HepG2 (cell line): Measurements from ENCODE around the gene EIF4ENIF1. TPM values are rescaled to one million over a fixed set of nuclear protein-coding genes. Genes with fewer than 3 reads are reported as not detected.

Source experiments
- AKAP8 ChIP-seq: sonication (generic); formaldehyde crosslinking; IDR thresholded peaks from 2 replicates; pipeline ENCODE4 v1.5.1; 2020; ENCODE audit warnings: mild to moderate bottlenecking, missing genetic modification reagents
- CEBPZ ChIP-seq: IDR thresholded peaks from 2 replicates; pipeline ENCODE4 v1.6.1; 2012; ENCODE audit warnings: low read length, improper control_type of control experiment
- HCFC1 ChIP-seq: fragments of 150-350 bp; IDR thresholded peaks from 2 replicates; pipeline ENCODE4 v1.6.1; 2014; ENCODE audit warnings: low read depth, low read length
- MTERF4 ChIP-seq: sonication (generic); formaldehyde crosslinking; IDR thresholded peaks from 2 replicates; pipeline ENCODE4 v1.8.0; 2023; ENCODE audit warnings: mild to moderate bottlenecking, missing genetic modification reagents
- NONO ChIP-seq, 2 experiments: fragments of 450-650 bp in 1 of 2; sonication (generic) in 1 of 2; formaldehyde crosslinking in 1 of 2; IDR thresholded peaks in 1 of 2; conservative IDR thresholded peaks in 1 of 2; 2 replicates each; pipeline versions ENCODE4 v1.6.1 to v1.8.0; 2017 to 2022; ENCODE audit warnings: mild to moderate bottlenecking in 1 of 2, missing genetic modification reagents in 1 of 2, moderate library complexity in 1 of 2
- NR0B2 ChIP-seq: sonication (generic); formaldehyde crosslinking; IDR thresholded peaks from 2 replicates; pipeline ENCODE4 v1.4.0; 2020; ENCODE audit warnings: mild to moderate bottlenecking, missing genetic modification reagents
- SATB2 ChIP-seq: sonication (generic); formaldehyde crosslinking; IDR thresholded peaks from 2 replicates; pipeline ENCODE4 v1.5.0; 2020; ENCODE audit warnings: missing genetic modification reagents
- SOX6 ChIP-seq, 2 experiments: fragments of 450-650 bp in 1 of 2; sonication (generic) in 1 of 2; formaldehyde crosslinking in 1 of 2; IDR thresholded peaks; 2 replicates each; pipeline versions ENCODE4 v1.4.0 to v1.6.1; 2017 to 2020; ENCODE audit warnings: antibody characterized with exemption in 1 of 2, mild to moderate bottlenecking in 1 of 2, missing genetic modification reagents in 1 of 2
- TEAD3 ChIP-seq: optimal IDR thresholded peaks from 2 replicates; pipeline ENCODE3; 2016; ENCODE audit warnings: borderline replicate concordance
- ZFY ChIP-seq: sonication (generic); formaldehyde crosslinking; IDR thresholded peaks from 2 replicates; pipeline ENCODE4 v1.4.0; 2020; ENCODE audit warnings: missing genetic modification reagents
- ZNF280D ChIP-seq: sonication (generic); formaldehyde crosslinking; IDR thresholded peaks from 2 replicates; pipeline ENCODE4 v1.5.1; 2020; ENCODE audit warnings: mild to moderate bottlenecking, missing genetic modification reagents
- ZNF609 ChIP-seq: sonication (generic); formaldehyde crosslinking; IDR thresholded peaks from 2 replicates; pipeline ENCODE4 v1.4.0; 2020; ENCODE audit warnings: mild to moderate bottlenecking, missing genetic modification reagents, borderline replicate concordance
- ZNF614 ChIP-seq: IDR thresholded peaks from 2 replicates; pipeline ENCODE4 v1.6.1; 2018; ENCODE audit warnings: missing biosample characterization, missing genetic modification reagents, inconsistent platforms, borderline replicate concordance
- ZNF782 ChIP-seq: sonication (generic); formaldehyde crosslinking; IDR thresholded peaks from 2 replicates; pipeline ENCODE4 v1.4.0; 2020; ENCODE audit warnings: missing genetic modification reagents, mild to moderate bottlenecking, borderline replicate concordance
- ZSCAN21 ChIP-seq: sonication (generic); formaldehyde crosslinking; IDR thresholded peaks from 2 replicates; pipeline ENCODE4 v1.8.0; 2022; ENCODE audit warnings: mild to moderate bottlenecking, missing genetic modification reagents, moderate library complexity, borderline replicate concordance
- polyA plus RNA-seq, 8 experiments: library from polyadenylated mRNA; depleted of rRNA in 3 of 8; stranded (reverse) in 7 of 8; unstranded in 1 of 8; fragments of >200 nt; fragmentation: Illumina TruSeq in 4 of 8; extraction: Trizol in 4 of 8; gene quantifications; 2 replicates each; pipeline versions ENCODE4 v1.2.1 to v1.2.3, GENCODE V29; 2011 to 2016; ENCODE audit warnings: low read depth in 4 of 8, missing spikeins in 1 of 8, mixed read lengths in 1 of 8; ENCODE audit not compliant: insufficient read depth in 1 of 8
- total RNA-seq, 5 experiments: library from RNA; depleted of rRNA; stranded (reverse); fragments of >200 nt; fragmentation: Illumina TruSeq; extraction: Trizol; gene quantifications; 2 replicates each; pipeline ENCODE4 v1.2.3, GENCODE V29; 2016; ENCODE audit warnings: low read depth in 1 of 5

Gene EIF4ENIF1
- total and polyA plus RNA-seq, 2 of the 13 experiments (the other 11 are each of a cell fraction or from before 2014, with no cell fraction given): 11.9 to 12.3 TPM

- TF ChIP-seq ZNF614 (no peak), NONO (IDR thresholded peaks at IDR 0.05) (no peak), NONO (CRISPR knock-in tag; conservative IDR thresholded peaks at IDR 0.05) (no peak), SOX6 (IDR thresholded peaks at IDR 0.05) (no peak), SOX6 (CRISPR knock-in tag; IDR thresholded peaks at IDR 0.05) (no peak), ZNF782 (CRISPR knock-in tag) (no peak), HCFC1 (no peak), TEAD3 (no peak), CEBPZ (no peak), SATB2 (CRISPR knock-in tag) (no peak), ZNF609 (CRISPR knock-in tag) (no peak), AKAP8 (CRISPR knock-in tag) (no peak), ZFY (CRISPR knock-in tag) (peak; percentile 84), ZSCAN21 (CRISPR knock-in tag) (no peak), NR0B2 (CRISPR knock-in tag) (no peak), ZNF280D (CRISPR knock-in tag) (no peak), MTERF4 (no peak)
Observed at GRCh38 chr22:31488988-31489617, 539 bp downstream of the EIF4ENIF1 start (continued).
